Spleen (tissue), 11 donors: Measurements from ENCODE around the gene ANKS3. TPM values are rescaled to one million over a fixed set of nuclear protein-coding genes. Genes with fewer than 3 reads are reported as not detected.

Experiments used
- DNase-seq: peaks from one replicate; pipeline ENCODE4 v3.0.0-alpha.2; 2020
- H3K27ac ChIP-seq, 8 donors: fragments of 200-600 bp; sonication (generic) in 7 of 8; 1 replicate in 4 of 8; 2 replicates in 4 of 8; pipeline versions ENCODE4 v1.5.0 to v1.8.0; 2016 to 2021; ENCODE audit warnings: inconsistent platforms in 4 of 8, mild to moderate bottlenecking in 4 of 8, moderate library complexity in 1 of 8
- H3K27me3 ChIP-seq, 7 donors: fragments of 200-600 bp; sonication (generic) in 6 of 7; replicated peaks in 1 of 7; 1 replicate in 4 of 7; 2 replicates in 3 of 7; pipeline versions ENCODE4 v1.5.0 to v1.8.0; 2016 to 2021; ENCODE audit warnings: inconsistent platforms in 3 of 7, mild to moderate bottlenecking in 1 of 7
- H3K36me3 ChIP-seq, 6 donors: fragments of 200-600 bp; sonication (generic) in 5 of 6; 1 replicate in 4 of 6; 2 replicates in 2 of 6; pipeline versions ENCODE4 v1.5.0 to v1.8.0; 2016 to 2021; ENCODE audit warnings: inconsistent platforms in 2 of 6
- H3K4me1 ChIP-seq, 6 donors: fragments of 200-600 bp; sonication (generic) in 5 of 6; 1 replicate in 3 of 6; 2 replicates in 3 of 6; pipeline versions ENCODE4 v1.5.0 to v1.8.0; 2016 to 2021; ENCODE audit warnings: inconsistent platforms in 3 of 6
- H3K4me3 ChIP-seq, 8 donors: fragments of 200-600 bp; sonication (generic) in 7 of 8; 1 replicate in 4 of 8; 2 replicates in 4 of 8; pipeline versions ENCODE4 v1.5.0 to v1.8.0; 2016 to 2021; ENCODE audit warnings: inconsistent platforms in 4 of 8, mild to moderate bottlenecking in 4 of 8, moderate library complexity in 2 of 8
- H3K9me3 ChIP-seq, 8 donors: fragments of 200-600 bp; sonication (generic) in 7 of 8; 1 replicate in 4 of 8; 2 replicates in 4 of 8; pipeline versions ENCODE4 v1.5.0 to v1.8.0; 2016 to 2021; ENCODE audit warnings: inconsistent platforms in 4 of 8
- CTCF ChIP-seq, 11 experiments: fragments of 200-600 bp in 7 of 11; fragments of 450-650 bp in 4 of 11; sonication (generic) in 4 of 11; IDR thresholded peaks in 8 of 11; conservative IDR thresholded peaks in 3 of 11; 1 replicate in 7 of 11; 2 replicates in 4 of 11; pipeline versions ENCODE4 v1.4.0 to v1.8.0; 2016 to 2021; ENCODE audit warnings: antibody characterized with exemption in 11 of 11, inconsistent platforms in 4 of 11, mild to moderate bottlenecking in 1 of 11
- POLR2A ChIP-seq, 3 donors: fragments of 450-650 bp; IDR thresholded peaks; one replicate each; pipeline ENCODE4 v1.5.1; 2017; ENCODE audit warnings: antibody characterized with exemption in 3 of 3, mild to moderate bottlenecking in 1 of 3
- POLR2AphosphoS5 ChIP-seq, 3 donors: sonication (generic); formaldehyde crosslinking; IDR thresholded peaks; one replicate each; pipeline ENCODE4 v1.5.1; 2017; ENCODE audit warnings: antibody characterized with exemption in 3 of 3
- WGBS, 5 donors: extraction: QIAGEN DNeasy Blood & Tissue Kit in 3 of 5; methylation state at CpG; one replicate each; pipeline versions ENCODE4 v1.1.5 to v1.1.7; 2013 to 2018; 5-methylcytosine and 5-hydroxymethylcytosine counted together
- intact Hi-C: fragments of 100-400 bp; cut with DNase I; formaldehyde crosslinking; loops from one replicate; pipeline ENCODE4 v1.15.0; 2023; ENCODE audit warnings: low total_unique reads
- polyA plus RNA-seq, 3 donors: library from polyadenylated mRNA; stranded (reverse); fragments of 200-250 nt; gene quantifications; one replicate each; pipeline ENCODE4 v1.2.1, GENCODE V29; 2013
- total RNA-seq, 7 donors: library from RNA; depleted of rRNA in 3 of 7; stranded (reverse); fragments of >200 nt in 3 of 7; fragmentation: NEBNext Ultra II Directional in 4 of 7; extraction: Animal tissue kit (Norgen Biotek cat#: 25700) in 4 of 7; gene quantifications; one replicate each; pipeline versions ENCODE4 v1.1.0 to v1.2.1, GENCODE V29; 2016 to 2021
- donor health status: healthy with polysubstance abuse.
- donor health status: DM: no; HTN: no; CAD: no; lungs with moderate emphysema.
- donor health status: DM: no; HTN: no; CAD: no.
- donor health status: Bipolar disorder and iron deficiency.
- donor health status: healthy.
- donor health status: DM: no; HTN: no; CAD: no.
- donor health status: DM: yes; HTN: yes; CAD: no.

ANKS3 gene
- total and polyA plus RNA-seq, 10 donors = 12.5 to 29.5 (median 22.9) TPM

GRCh38 chr16:4660454-4661007, 73.5 kb downstream of the ANKS3 start:
- H3K27me3 ChIP-seq = no peaks in the 10 kb centered on the region
- intact Hi-C loops = no loop called here
- DNase-seq = peak; percentile 87
- peaks cover 0 to 93% (median 38%) of the 10 kb centered on the region in 6 donors for H3K36me3 ChIP-seq
- H3K4me1 ChIP-seq = peaks cover 38 to 74% (median 54%) of the 10 kb centered on the region in 6 donors
- peak overlapping the region; percentile 29 to 85 (median 72) for H3K27ac ChIP-seq
- TF ChIP-seq POLR2A (IDR thresholded peaks at IDR 0.05) (no peak), POLR2AphosphoS5 (IDR thresholded peaks at IDR 0.05) (peak; percentile 53 to 74 (median 71)), CTCF (IDR thresholded peaks at IDR 0.05 in 8 of 11, conservative IDR thresholded peaks at IDR 0.05 in 3 of 11) (no peak)
- WGBS, 5 donors = 16 to 44% (median 27%) methylated on average over 10 to 18 of the region's 18 CpGs
- no peaks in the 10 kb centered on the region for H3K9me3 ChIP-seq
- H3K4me3 ChIP-seq = no peak overlapping the region

DNA sequence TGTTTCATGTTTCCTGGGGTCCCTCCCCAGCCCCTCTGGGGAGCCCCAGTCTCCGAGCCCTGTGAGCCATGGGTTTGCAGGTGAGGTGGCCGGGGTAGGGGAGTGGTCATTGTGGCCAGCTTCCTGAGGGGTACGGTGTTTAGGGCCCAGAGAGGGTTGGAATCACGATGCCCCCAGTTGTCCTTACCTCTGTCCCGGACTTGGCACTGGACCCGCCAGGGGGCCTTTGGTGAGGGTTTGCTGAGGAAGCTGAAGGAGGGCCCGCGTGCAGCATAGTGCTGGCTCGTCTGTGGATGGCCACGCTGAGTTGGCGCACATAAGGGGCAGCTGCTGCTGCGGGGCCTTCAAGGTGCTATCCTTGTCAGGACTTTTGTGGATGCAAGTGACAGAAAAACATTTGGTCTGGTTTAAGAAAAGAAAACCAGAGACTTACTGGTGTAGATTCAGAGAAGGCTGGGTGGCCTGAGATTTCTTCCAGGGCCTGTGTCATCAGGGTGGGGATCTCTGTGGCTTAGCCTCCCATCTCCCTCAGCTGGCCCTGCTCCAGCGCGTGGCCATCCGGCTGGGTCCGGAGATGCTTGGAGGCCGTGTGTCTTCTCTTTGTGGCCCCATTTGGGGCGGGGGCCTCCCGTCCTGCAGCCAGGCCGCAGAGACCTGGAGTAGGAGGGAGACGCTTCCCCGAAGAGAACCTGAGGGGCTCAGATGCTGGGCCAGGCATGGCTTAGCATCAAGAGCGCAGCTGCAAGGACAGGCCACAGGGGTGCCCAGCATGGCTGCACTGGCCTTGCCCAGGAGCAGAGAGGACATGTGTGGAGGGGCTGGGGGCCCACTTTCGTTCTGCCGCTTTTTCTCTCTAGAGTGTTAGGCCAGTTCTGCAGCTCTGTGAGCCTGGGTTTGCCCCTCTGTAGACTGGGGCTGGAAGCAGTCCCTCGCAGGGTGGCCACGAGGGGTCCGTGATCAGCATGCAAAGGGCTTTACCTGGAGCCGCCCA, 74.4 kb downstream of the ANKS3 start:
- H3K27me3 ChIP-seq = no peaks in the 10 kb centered on the region
- WGBS, 5 donors = 79 to 92% (median 90%) methylated on average over 26 to 29 of the region's 29 CpGs
- peaks cover 0 to 93% (median 47%) of the 10 kb centered on the region in 6 donors for H3K36me3 ChIP-seq
- peaks cover 30 to 74% (median 49%) of the 10 kb centered on the region in 6 donors for H3K4me1 ChIP-seq
- no peaks in the 10 kb centered on the region for H3K9me3 ChIP-seq
- TF ChIP-seq POLR2A (IDR thresholded peaks at IDR 0.05) (no peak), POLR2AphosphoS5 (IDR thresholded peaks at IDR 0.05) (no peak), CTCF (IDR thresholded peaks at IDR 0.05 in 8 of 11, conservative IDR thresholded peaks at IDR 0.05 in 3 of 11) (no peak)
- no peak for DNase-seq
- H3K4me3 ChIP-seq = no peak overlapping the region
- intact Hi-C loops = no loop called here
- H3K27ac ChIP-seq = peak overlapping the region in 6 of 8 donors; percentile 32 to 85 (median 78)

DNA sequence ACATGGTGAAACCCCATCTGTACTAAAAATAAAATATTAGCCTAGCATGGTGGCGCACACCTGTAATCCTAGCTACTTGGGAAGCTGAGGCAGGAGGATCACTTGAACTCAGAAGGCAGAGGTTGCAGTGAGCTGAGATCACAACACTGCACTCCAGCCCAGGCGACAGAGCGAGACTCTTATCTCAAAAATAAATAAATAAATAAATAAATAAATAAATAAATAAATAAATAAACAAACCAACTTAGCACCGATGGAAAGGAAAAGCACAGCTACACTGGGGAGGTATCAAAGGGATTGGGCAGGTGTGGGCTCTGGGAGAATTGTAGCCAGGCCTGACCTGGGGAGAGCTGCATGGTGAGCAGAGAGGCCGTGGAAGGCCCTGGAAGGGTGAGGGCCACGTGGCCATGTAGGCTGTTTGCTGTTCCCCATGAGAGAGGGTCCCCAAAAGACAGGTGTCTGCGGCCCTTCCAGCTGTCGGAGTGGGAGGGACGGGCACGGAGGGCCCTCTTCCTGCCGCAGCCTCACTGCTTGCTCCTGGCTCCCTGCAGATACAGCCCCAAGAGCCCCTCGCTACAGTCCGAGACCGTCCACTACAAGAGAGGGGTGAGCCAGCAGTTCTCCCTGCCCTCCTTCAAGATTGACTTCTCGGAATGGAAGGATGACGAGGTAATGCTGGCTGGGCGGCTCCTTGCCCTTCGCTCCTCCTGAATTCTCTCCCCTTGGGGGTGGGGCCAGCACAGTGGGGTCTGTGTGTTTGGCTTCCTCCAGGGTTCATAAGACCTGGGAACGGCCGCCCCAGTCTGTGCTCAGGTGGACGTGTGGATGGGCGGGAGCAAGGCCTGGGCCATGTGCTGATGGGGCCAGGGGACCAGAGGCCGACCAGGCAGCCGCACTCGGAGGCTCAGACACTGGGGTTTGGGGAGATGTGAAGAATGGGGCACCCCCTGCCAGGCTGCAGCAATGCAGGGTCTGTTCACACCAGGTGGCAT, 77.1 kb downstream of the ANKS3 start:
- DNase-seq = no peak
- peaks cover 13 to 70% (median 37%) of the 10 kb centered on the region in 6 donors for H3K4me1 ChIP-seq
- no peak overlapping the region for H3K4me3 ChIP-seq
- 94 to 97% (median 96%) methylated on average over 20 to 25 of the region's 25 CpGs for WGBS, 5 donors
- peak in 2 of 3 donors; percentile 22 to 46 for TF ChIP-seq POLR2AphosphoS5 (IDR thresholded peaks at IDR 0.05)
- no peak for TF ChIP-seq CTCF (IDR thresholded peaks at IDR 0.05 in 8 of 11, conservative IDR thresholded peaks at IDR 0.05 in 3 of 11)
- TF ChIP-seq POLR2A (IDR thresholded peaks at IDR 0.05) = no peak
- no peaks in the 10 kb centered on the region for H3K9me3 ChIP-seq
- H3K27ac ChIP-seq = no peak overlapping the region
- intact Hi-C loops = no loop called here
- H3K27me3 ChIP-seq = no peaks in the 10 kb centered on the region
- H3K36me3 ChIP-seq = peaks cover 0 to 100% (median 69%) of the 10 kb centered on the region in 6 donors
